ENCODE data around the gene DMPK.

DMPK gene

DNA sequence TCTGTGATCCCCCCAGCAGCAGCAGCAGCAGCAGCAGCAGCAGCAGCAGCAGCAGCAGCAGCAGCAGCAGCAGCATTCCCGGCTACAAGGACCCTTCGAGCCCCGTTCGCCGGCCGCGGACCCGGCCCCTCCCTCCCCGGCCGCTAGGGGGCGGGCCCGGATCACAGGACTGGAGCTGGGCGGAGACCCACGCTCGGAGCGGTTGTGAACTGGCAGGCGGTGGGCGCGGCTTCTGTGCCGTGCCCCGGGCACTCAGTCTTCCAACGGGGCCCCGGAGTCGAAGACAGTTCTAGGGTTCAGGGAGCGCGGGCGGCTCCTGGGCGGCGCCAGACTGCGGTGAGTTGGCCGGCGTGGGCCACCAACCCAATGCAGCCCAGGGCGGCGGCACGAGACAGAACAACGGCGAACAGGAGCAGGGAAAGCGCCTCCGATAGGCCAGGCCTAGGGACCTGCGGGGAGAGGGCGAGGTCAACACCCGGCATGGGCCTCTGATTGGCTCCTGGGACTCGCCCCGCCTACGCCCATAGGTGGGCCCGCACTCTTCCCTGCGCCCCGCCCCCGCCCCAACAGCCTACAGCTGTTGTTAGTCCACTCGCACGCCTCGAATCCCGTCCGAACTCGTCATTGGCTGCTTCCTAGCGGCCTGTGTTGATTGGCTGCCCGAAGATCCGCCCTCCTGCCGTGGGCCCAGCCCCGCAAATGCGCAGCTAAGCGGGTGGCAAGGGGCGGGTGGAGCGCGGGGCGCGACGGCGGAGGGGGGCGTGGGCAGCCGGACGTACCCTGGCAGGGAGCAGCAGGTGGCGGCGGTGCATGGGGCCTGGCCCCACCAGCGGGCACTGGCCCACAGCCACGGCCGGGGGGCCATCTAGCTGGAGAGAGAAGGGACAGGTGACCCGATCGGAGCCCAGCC lies 11.8 kb downstream of the DMPK start:
- TF ChIP-seq, protein P1, sequence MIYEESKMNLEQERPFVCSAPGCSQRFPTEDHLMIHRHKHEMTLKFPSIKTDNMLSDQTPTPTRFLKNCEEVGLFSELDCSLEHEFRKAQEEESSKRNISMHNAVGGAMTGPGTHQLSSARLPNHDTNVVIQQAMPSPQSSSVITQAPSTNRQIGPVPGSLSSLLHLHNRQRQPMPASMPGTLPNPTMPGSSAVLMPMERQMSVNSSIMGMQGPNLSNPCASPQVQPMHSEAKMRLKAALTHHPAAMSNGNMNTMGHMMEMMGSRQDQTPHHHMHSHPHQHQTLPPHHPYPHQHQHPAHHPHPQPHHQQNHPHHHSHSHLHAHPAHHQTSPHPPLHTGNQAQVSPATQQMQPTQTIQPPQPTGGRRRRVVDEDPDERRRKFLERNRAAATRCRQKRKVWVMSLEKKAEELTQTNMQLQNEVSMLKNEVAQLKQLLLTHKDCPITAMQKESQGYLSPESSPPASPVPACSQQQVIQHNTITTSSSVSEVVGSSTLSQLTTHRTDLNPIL (CRISPR knock-in tag; IDR thresholded peaks at IDR 0.05; ENCODE audit: low read depth): no peak
- TF ChIP-seq ZFP3 (CRISPR knock-in tag; IDR thresholded peaks at IDR 0.05): no peak
- TF ChIP-seq OSR1 (CRISPR knock-in tag; IDR thresholded peaks at IDR 0.05): no peak
- TF ChIP-seq ESRRG (CRISPR knock-in tag; IDR thresholded peaks at IDR 0.05): peak; percentile 64; the same call in 1 of the 2 replicates
- TF ChIP-seq ISL1 (CRISPR knock-in tag; IDR thresholded peaks at IDR 0.05): no peak
- no peak for TF ChIP-seq SNAI2 (CRISPR knock-in tag; IDR thresholded peaks at IDR 0.05)
- TF ChIP-seq ARNTL (CRISPR knock-in tag; IDR thresholded peaks at IDR 0.05; ENCODE audit: borderline replicate concordance, low read depth): no peak
- TF ChIP-seq PPARA (CRISPR knock-in tag; IDR thresholded peaks at IDR 0.05; ENCODE audit: borderline replicate concordance): no peak
- TF ChIP-seq ZNF565 (CRISPR knock-in tag; conservative IDR thresholded peaks at IDR 0.05; ENCODE audit: low read depth): no peak
- TF ChIP-seq RARB (CRISPR knock-in tag; IDR thresholded peaks at IDR 0.05): no peak
- TF ChIP-seq, protein P2, sequence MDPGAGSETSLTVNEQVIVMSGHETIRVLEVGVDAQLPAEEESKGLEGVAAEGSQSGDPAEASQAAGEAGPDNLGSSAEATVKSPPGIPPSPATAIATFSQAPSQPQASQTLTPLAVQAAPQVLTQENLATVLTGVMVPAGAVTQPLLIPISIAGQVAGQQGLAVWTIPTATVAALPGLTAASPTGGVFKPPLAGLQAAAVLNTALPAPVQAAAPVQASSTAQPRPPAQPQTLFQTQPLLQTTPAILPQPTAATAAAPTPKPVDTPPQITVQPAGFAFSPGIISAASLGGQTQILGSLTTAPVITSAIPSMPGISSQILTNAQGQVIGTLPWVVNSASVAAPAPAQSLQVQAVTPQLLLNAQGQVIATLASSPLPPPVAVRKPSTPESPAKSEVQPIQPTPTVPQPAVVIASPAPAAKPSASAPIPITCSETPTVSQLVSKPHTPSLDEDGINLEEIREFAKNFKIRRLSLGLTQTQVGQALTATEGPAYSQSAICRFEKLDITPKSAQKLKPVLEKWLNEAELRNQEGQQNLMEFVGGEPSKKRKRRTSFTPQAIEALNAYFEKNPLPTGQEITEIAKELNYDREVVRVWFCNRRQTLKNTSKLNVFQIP (CRISPR knock-in tag; IDR thresholded peaks at IDR 0.05; ENCODE audit: borderline replicate concordance, low read depth): 0 out of 2 replicates have a peak, but pooled peaks have one; percentile 33
- no peak for TF ChIP-seq CSDC2 (CRISPR knock-in tag; IDR thresholded peaks at IDR 0.05)
- peak; percentile 78 for ATAC-seq

DNA sequence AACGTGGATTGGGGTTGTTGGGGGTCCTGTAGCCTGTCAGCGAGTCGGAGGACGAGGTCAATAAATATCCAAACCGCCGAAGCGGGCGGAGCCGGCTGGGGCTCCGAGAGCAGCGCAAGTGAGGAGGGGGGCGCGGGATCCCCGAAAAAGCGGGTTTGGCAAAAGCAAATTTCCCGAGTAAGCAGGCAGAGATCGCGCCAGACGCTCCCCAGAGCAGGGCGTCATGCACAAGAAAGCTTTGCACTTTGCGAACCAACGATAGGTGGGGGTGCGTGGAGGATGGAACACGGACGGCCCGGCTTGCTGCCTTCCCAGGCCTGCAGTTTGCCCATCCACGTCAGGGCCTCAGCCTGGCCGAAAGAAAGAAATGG lies 12.5 kb downstream of the DMPK start:
- TF ChIP-seq ISL1 (CRISPR knock-in tag; IDR thresholded peaks at IDR 0.05) (no peak), ESRRG (CRISPR knock-in tag; IDR thresholded peaks at IDR 0.05) (no peak), ARNTL (CRISPR knock-in tag; IDR thresholded peaks at IDR 0.05; ENCODE audit: borderline replicate concordance, low read depth) (no peak), BACH2 (CRISPR knock-in tag; IDR thresholded peaks at IDR 0.05; ENCODE audit: borderline replicate concordance) (no peak), ZNF565 (CRISPR knock-in tag; conservative IDR thresholded peaks at IDR 0.05; ENCODE audit: low read depth) (no peak), ZFP3 (CRISPR knock-in tag; IDR thresholded peaks at IDR 0.05) (no peak), SNAI2 (CRISPR knock-in tag; IDR thresholded peaks at IDR 0.05) (no peak)
- no peak for ATAC-seq

- ATAC-seq: peak; percentile 70
- TF ChIP-seq, protein P2 (CRISPR knock-in tag; IDR thresholded peaks at IDR 0.05; ENCODE audit: borderline replicate concordance, low read depth): no peak
- TF ChIP-seq, protein P3, sequence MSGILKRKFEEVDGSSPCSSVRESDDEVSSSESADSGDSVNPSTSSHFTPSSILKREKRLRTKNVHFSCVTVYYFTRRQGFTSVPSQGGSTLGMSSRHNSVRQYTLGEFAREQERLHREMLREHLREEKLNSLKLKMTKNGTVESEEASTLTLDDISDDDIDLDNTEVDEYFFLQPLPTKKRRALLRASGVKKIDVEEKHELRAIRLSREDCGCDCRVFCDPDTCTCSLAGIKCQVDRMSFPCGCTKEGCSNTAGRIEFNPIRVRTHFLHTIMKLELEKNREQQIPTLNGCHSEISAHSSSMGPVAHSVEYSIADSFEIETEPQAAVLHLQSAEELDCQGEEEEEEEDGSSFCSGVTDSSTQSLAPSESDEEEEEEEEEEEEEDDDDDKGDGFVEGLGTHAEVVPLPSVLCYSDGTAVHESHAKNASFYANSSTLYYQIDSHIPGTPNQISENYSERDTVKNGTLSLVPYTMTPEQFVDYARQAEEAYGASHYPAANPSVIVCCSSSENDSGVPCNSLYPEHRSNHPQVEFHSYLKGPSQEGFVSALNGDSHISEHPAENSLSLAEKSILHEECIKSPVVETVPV (CRISPR knock-in tag; IDR thresholded peaks at IDR 0.05): no peak
- TF ChIP-seq, protein P1 (CRISPR knock-in tag; IDR thresholded peaks at IDR 0.05; ENCODE audit: low read depth): no peak
- TF ChIP-seq ZC3H10 (CRISPR knock-in tag; IDR thresholded peaks at IDR 0.05): 0 out of 2 replicates have a peak, but pooled peaks have one; percentile 14
- TF ChIP-seq ZFP3 (CRISPR knock-in tag; IDR thresholded peaks at IDR 0.05): no peak
- TF ChIP-seq ZNF565 (CRISPR knock-in tag; conservative IDR thresholded peaks at IDR 0.05; ENCODE audit: low read depth): no peak
- no peak for TF ChIP-seq TSHZ2 (CRISPR knock-in tag; IDR thresholded peaks at IDR 0.05)
- no peak for TF ChIP-seq RARB (CRISPR knock-in tag; IDR thresholded peaks at IDR 0.05)
- TF ChIP-seq TOX (CRISPR knock-in tag; IDR thresholded peaks at IDR 0.05; ENCODE audit: borderline replicate concordance): peak; percentile 57; the same call in 1 of the 2 replicates
- TF ChIP-seq TCF4 (CRISPR knock-in tag; IDR thresholded peaks at IDR 0.05; ENCODE audit: borderline replicate concordance): peak; percentile 29; the same call in 1 of the 2 replicates
- no peak for TF ChIP-seq OSR1 (CRISPR knock-in tag; IDR thresholded peaks at IDR 0.05)
- TF ChIP-seq ZNF70 (CRISPR knock-in tag; IDR thresholded peaks at IDR 0.05): no peak
- TF ChIP-seq ZNF8 (CRISPR knock-in tag; IDR thresholded peaks at IDR 0.05): no peak
- TF ChIP-seq GLIS3 (CRISPR knock-in tag; IDR thresholded peaks at IDR 0.05): 0 out of 2 replicates have a peak, but pooled peaks have one; percentile 7
- TF ChIP-seq PPARA (CRISPR knock-in tag; IDR thresholded peaks at IDR 0.05; ENCODE audit: borderline replicate concordance): no peak
- no peak for TF ChIP-seq ESRRG (CRISPR knock-in tag; IDR thresholded peaks at IDR 0.05)
Measured at GRCh38 chr19:45768984-45769782, 13.1 kb downstream of the DMPK start, which contains the start of gene SIX5. TSS of gene SIX5 (minus strand) at chr19:45769252. CDS start at chr19:45768844, 408 bp downstream.
